Activated T-cell treated with anti-CD3 and anti-CD28 coated beads for 1 hour (primary cell): Measurements from ENCODE around the gene DHRSX.
"Not testable (repeated sequence)": the region's sequence is repeated elsewhere in the genome, so short reads cannot be mapped to it uniquely, and the experiment has no call there.

Experiments used
- DNase-seq: peaks from one replicate; pipeline ENCODE4 v3.0.0-alpha.2; 2020; ENCODE audit warnings: low read depth

The DHRSX gene

GRCh38 chrX:2350036-2350435 is 150.7 kb downstream of the DHRSX start:
- DNase-seq, result not testable (repeated sequence)

DNA sequence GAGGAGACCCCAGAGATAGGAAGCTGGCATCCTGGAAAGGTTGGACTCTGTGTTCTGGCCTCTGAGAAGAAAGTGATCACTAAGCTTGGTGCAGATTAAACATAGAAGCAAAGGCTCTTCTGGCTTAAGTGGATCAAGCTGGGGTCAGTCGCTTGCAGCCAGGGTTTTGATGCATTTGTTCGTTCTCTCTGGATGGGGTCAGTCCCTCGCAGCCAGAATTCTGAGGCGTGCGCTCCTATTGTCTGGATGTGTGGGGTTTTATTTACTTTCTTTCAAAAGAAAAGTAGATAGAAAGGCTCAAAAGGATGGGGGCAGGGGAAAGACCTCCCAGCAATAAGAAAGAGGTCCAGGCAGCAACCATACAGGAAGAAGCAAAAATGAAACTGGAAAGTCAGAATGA is 152.6 kb downstream of the DHRSX start:
- DNase-seq, result no peak

GRCh38 chrX:2346158-2346557 is 154.6 kb downstream of the DHRSX start:
- DNase-seq, result no peak

DNA sequence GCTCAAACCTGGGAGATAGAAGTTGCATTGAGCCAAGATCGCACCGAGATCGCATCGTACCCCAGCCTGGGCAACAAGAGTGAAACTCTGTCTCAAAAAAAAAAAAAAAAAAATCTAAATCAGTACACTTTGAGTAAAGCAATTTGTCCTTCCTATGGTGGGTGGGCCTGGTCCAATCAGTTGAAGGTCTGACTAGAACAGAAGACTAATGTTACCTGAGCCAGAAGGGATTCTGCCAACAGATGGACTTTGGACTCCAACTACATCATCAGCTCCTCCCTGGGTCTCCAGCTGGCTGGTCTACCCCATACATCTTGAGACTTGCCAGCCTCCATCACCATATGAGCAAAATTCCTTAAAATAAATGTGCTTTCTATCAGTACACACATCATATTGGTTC is 155.2 kb downstream of the DHRSX start:
- no peak for DNase-seq

DNA sequence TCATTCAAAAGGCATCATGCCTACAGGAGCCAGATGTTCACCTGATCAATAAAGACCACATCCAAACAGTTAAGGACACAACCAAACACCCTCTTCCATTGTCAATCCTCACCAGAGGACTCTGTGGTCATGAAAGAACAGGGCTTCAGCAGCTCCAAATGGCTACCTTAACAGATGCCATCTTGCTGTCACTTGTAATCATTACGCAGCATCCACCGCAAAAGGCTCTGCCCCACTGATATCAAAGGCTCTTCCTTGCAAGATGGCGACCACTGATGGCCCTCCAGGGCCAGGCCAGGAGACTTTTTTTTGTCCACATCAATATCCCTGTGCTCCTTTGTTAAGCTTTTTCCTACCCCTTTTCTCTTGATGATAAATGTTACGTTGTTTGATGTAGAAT is 157.4 kb downstream of the DHRSX start:
- no peak for DNase-seq

DNA sequence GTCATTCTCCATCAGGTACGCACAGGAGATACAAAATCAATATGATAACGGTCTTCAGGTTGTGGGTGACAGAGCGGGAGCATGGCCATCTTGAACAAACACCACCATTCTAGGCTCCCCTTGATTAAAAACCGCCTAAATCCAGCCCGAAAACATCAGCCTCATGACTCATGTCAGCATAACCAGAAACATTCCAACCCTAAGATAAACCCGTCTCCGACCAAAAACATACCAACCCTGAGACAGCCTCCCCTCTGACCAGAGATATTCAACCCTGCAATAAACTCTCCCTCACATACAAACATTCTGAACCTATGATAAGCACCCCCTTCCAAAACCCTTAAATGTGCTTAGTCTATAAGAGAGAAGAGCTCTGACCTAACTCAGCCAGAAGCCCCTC is 157.9 kb downstream of the DHRSX start:
- no peak for DNase-seq

DNA sequence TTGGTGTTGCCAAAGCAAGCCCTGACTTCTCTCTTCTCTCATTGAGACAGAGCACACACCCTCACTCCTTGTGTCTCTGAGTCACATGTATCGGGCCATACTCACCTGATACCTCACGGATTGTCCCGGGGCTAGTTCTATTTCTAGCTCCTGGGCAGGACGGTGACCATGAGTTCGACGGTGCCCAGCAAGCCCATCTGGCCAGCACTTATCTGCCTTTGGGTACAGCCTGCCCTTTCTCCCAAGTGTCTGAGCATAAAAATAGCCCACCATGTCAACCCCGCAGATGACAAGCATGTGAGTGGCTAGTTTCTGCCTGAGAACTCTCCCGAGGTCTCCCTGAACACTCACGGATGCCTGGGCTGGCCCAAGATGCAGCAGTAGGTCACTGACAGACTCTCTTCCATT is 158.5 kb downstream of the DHRSX start:
- no peak for DNase-seq

DNA sequence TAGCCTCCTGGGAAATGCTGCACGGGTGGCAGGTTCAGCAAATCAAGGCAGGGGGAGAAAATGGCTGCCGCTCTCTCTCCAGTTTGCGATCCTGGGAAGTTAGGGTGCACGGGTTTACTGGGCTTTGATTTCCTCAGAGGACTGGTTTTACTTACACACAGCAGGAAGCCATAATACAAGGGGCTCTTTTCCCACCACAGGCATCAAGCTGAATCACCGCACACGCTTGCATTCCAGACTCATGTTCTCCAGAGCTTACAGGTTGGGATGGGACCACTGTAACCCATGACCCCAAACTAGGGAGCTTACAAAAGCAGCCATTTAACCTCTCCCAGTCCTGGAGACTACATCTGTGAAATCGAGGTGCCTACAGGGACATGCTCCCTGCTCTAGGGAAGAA is 159.8 kb downstream of the DHRSX start:
- no peak for DNase-seq

DNA sequence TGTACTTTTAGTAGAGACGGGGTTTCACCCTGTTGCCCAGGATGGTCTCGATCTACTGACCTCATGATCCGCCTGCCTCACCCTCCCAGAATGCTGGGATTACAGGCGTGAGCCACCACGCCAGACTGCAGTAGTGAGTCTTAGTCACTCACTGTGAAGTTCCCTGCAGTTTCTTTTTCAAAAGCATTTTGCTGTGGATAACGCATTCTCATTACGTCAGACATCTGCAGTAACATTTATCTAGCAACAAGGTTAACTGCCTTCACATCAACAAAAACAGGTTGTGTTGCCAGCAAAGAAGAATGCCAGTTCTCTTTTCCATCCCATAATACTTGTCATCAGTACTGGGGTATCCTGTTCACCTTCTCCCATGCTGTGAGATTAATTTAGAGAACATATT is 164.6 kb downstream of the DHRSX start:
- no peak for DNase-seq

DNA sequence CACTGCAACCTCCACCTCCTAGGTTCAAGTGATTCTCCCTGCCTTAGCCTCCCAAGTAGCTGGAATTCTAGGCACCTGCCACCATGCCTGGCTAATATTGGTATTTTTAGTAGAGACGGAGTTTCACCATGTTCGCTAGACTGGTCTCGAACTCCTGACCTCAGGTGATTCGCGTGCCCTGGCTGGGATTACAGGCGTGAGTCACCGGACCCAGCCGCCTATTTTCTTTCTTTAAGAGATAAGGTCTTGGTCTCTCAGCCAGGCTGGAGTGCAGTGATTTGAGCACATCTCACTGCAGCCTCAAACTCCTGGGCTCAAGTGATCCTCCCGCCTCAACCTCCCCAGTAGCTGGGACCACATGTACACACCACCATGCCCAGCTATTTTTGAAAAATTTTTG is 166.5 kb downstream of the DHRSX start:
- DNase-seq, result no peak

- DNase-seq, result no peak
Measured at GRCh38 chrX:2332252-2332651, 168.5 kb downstream of the DHRSX start.

DNA sequence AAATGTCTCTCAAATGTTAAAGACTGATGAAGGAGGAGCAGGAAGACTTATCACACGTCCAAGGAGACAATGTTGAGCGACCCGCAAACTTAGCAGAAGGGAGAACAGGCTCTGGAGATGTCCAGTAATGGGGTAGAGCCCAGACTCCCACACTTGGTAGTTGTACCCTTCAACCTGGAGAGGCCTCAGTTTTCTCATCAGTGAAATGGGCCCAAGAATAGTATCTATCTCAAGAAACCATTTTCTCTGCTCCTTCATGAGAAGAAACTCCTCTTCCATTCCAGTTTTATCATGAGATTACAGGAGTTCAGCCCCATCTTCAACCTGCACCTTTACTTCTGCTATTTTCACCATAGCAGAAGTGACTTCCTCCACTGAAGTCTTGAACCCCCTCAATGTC is 169.9 kb downstream of the DHRSX start:
- DNase-seq, result no peak

GRCh38 chrX:2330487-2330886 is 170.3 kb downstream of the DHRSX start:
- no peak for DNase-seq

DNA sequence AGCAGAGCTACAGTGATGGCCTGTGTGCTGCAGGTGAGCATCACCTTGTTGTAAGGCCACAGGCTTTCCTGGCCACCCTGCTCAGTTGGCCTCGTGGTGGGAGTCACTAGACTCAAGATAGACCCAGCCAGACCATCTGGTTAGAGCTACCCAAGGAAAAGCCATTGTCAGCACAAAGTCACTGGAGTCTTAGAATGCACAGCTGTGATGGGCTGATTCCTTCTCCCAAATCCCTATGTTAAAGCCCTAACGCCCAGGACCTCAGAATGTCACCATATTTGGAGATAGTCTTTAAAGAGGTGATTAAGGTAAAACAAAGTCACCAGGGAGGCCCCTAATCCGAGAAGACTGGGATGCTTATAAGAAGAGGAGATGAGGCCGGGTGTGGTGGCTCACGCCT is 173.4 kb downstream of the DHRSX start:
- DNase-seq, result no peak

- no peak for DNase-seq
Measured at GRCh38 chrX:2325076-2325784, 175.5 kb downstream of the DHRSX start.

GRCh38 chrX:2324151-2324550 is 176.6 kb downstream of the DHRSX start:
- DNase-seq, result no peak

GRCh38 chrX:2321411-2321810 is 179.4 kb downstream of the DHRSX start:
- no peak for DNase-seq

DNA sequence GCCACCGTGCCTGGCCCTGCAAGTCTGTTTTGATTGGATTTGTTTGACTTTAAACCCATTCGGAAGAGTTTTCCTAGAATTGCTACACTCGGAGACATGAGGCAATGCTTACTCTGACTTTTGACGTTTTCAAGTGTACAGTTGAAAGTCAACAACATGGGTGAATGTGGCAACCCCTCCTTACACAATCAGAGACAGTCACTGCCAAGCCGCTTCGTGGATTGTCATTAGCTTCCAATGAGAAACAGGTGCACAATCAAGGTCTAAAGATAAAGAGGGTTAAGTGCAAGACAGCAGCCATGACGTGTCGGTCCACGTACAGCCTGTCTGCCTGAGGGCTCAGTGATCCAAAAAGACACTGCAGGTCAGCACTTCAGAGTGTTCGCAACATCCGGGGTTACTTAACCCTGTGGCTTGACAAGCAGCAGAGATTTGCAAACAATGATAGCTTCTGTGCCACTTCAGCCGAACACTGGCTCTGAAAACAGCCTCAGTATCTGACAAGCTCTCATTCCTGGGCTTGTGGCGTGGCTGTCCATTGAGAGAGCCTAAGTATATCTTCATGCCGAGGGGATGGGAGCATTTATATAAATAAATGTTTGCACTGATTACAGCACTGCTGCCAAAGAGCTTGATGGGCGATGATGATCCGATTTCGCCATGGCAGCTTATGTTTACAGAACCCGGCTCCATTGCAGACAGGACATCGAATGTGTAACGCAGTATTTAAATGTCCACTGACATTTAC is 180.0 kb downstream of the DHRSX start:
- DNase-seq, result no peak

DNA sequence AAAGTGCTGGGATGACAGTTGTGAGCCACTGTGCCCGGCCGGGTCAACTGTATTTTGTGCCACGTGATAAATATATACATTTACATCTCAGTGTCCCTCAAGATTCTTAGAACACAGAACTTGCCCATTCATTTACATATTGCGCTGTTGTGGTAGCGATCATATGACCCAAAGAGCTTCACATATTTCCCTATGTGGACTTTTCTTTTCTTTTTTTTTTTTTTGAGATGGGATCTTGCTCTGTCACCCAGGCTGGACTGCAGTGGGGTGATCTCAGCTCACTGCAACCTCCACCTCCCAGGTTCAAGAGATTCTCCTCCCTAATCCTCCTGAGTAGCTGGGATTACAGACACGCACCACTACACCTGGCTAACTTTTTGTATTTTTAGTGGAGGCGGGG is 180.7 kb downstream of the DHRSX start:
- DNase-seq, result no peak

- DNase-seq, result no peak
Measured at GRCh38 chrX:2318371-2318770, 182.4 kb downstream of the DHRSX start.

- DNase-seq, result no peak
Measured at GRCh38 chrX:2317527-2318055, 183.2 kb downstream of the DHRSX start.

DNA sequence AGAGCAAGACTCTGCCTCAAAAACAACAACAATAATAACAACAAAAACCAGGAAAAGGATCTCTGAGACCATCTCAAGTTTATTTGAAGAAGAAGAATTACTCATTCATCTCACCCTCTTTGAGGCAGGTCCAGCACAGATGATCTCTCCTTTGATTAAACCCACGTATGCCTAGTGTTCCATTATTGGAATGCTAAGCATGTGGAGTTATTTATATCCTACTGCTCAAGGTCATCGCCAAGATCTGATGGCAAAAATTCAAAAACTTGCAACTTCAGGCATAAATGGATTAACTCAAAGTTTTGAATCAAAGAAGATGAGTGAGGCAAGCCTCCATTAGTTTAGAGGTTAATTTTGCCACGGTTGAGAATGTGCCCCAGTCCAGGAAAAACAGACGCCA is 184.2 kb downstream of the DHRSX start:
- no peak for DNase-seq

GRCh38 chrX:2315434-2315833 is 185.3 kb downstream of the DHRSX start:
- DNase-seq, result no peak
